ENCODE results near the gene PDZD8.
"Not testable (repeated sequence)": the region's sequence is repeated elsewhere in the genome, so short reads cannot be mapped to it uniquely, and the experiment has no call there.

Gene PDZD8

GRCh38 chr10:117311261-117311660, 64.0 kb downstream of the PDZD8 start:
- no peak overlapping the region for H3K4me3 ChIP-seq (ENCODE audit: low read length)
- no peaks in the 10 kb centered on the region for H4K20me1 ChIP-seq (ENCODE audit: control insufficient read depth, insufficient read depth, low read depth, low read length)
- peaks cover 6% of the 10 kb centered on the region; the same call in 1 of the 2 replicates for H3K36me3 ChIP-seq (ENCODE audit: control insufficient read depth, low read length)
- H3K79me2 ChIP-seq (ENCODE audit: control insufficient read depth, low read length): no peaks in the 10 kb centered on the region
- H3F3A ChIP-seq (ENCODE audit: control insufficient read depth, insufficient read depth): no peaks in the 10 kb centered on the region
- no peaks in the 10 kb centered on the region for H3K9me3 ChIP-seq (ENCODE audit: control insufficient read depth, insufficient read depth, low read length)
- H3K4me2 ChIP-seq (ENCODE audit: low read length): no peak overlapping the region
- TF ChIP-seq CTCF (IDR thresholded peaks at IDR 0.05; ENCODE audit: low read depth, low read length, poor library complexity, severe bottlenecking): no peak
- no peaks in the 10 kb centered on the region for H3K4me1 ChIP-seq (ENCODE audit: control insufficient read depth, low read length)
- no peak overlapping the region for H3K27ac ChIP-seq (ENCODE audit: low read depth, low read length)
- H3K9me2 ChIP-seq (replicated peaks; ENCODE audit: control insufficient read depth, low read length): no peaks in the 10 kb centered on the region
- no peaks in the 10 kb centered on the region for H3K27me3 ChIP-seq (ENCODE audit: control insufficient read depth, low read length)

- Histone ChIP-seq H3K79me2 (ENCODE audit: control insufficient read depth, low read length) (no peaks in the 10 kb centered on the region), H3K9me3 (ENCODE audit: control insufficient read depth, insufficient read depth, low read length) (peaks cover 6% of the 10 kb centered on the region; the same call in 1 of the 2 replicates), H3K9me2 (replicated peaks; ENCODE audit: control insufficient read depth, low read length) (no peaks in the 10 kb centered on the region), H3K4me3 (ENCODE audit: low read length) (no peak overlapping the region), H3K27ac (ENCODE audit: low read depth, low read length) (no peak overlapping the region), H3K4me2 (ENCODE audit: low read length) (no peak overlapping the region), H3K36me3 (ENCODE audit: control insufficient read depth, low read length) (peaks cover 5% of the 10 kb centered on the region; the same call in 1 of the 2 replicates), H4K20me1 (ENCODE audit: control insufficient read depth, insufficient read depth, low read depth, low read length) (no peaks in the 10 kb centered on the region), H3F3A (ENCODE audit: control insufficient read depth, insufficient read depth) (no peaks in the 10 kb centered on the region), H3K4me1 (ENCODE audit: control insufficient read depth, low read length) (no peaks in the 10 kb centered on the region), H3K27me3 (ENCODE audit: control insufficient read depth, low read length) (no peaks in the 10 kb centered on the region)
- no peak for TF ChIP-seq CTCF (IDR thresholded peaks at IDR 0.05; ENCODE audit: low read depth, low read length, poor library complexity, severe bottlenecking)
- no peak for TF ChIP-seq EZH2phosphoT487 (IDR thresholded peaks at IDR 0.05; ENCODE audit: borderline replicate concordance, low read length)
Observed at GRCh38 chr10:117306674-117307073, 68.6 kb downstream of the PDZD8 start.

GRCh38 chr10:117303451-117303850, 71.8 kb downstream of the PDZD8 start:
- not testable (repeated sequence) for H3K4me3 ChIP-seq (ENCODE audit: low read length); H3K9me2 ChIP-seq (replicated peaks; ENCODE audit: control insufficient read depth, low read length); H3K4me2 ChIP-seq (ENCODE audit: low read length); H3K79me2 ChIP-seq (ENCODE audit: control insufficient read depth, low read length); H3K4me1 ChIP-seq (ENCODE audit: control insufficient read depth, low read length); H3K27ac ChIP-seq (ENCODE audit: low read depth, low read length); H3F3A ChIP-seq (ENCODE audit: control insufficient read depth, insufficient read depth); H4K20me1 ChIP-seq (ENCODE audit: control insufficient read depth, insufficient read depth, low read depth, low read length); H3K36me3 ChIP-seq (ENCODE audit: control insufficient read depth, low read length); H3K27me3 ChIP-seq (ENCODE audit: control insufficient read depth, low read length); H3K9me3 ChIP-seq (ENCODE audit: control insufficient read depth, insufficient read depth, low read length)

- H3K4me2 ChIP-seq (ENCODE audit: low read length): no peak overlapping the region
- H3K4me3 ChIP-seq (ENCODE audit: low read length): no peak overlapping the region
- peaks cover 6% of the 10 kb centered on the region; the same call in 1 of the 2 replicates for H3K9me3 ChIP-seq (ENCODE audit: control insufficient read depth, insufficient read depth, low read length)
- H3K27me3 ChIP-seq (ENCODE audit: control insufficient read depth, low read length): no peaks in the 10 kb centered on the region
- TF ChIP-seq CTCF (IDR thresholded peaks at IDR 0.05; ENCODE audit: low read depth, low read length, poor library complexity, severe bottlenecking) (no peak), EZH2phosphoT487 (IDR thresholded peaks at IDR 0.05; ENCODE audit: borderline replicate concordance, low read length) (no peak)
- peaks cover 6% of the 10 kb centered on the region; the same call in 1 of the 2 replicates for H3K79me2 ChIP-seq (ENCODE audit: control insufficient read depth, low read length)
- no peaks in the 10 kb centered on the region for H3F3A ChIP-seq (ENCODE audit: control insufficient read depth, insufficient read depth)
- peaks cover 5% of the 10 kb centered on the region; the same call in 1 of the 2 replicates for H3K36me3 ChIP-seq (ENCODE audit: control insufficient read depth, low read length)
- no peaks in the 10 kb centered on the region for H3K9me2 ChIP-seq (replicated peaks; ENCODE audit: control insufficient read depth, low read length)
- H3K27ac ChIP-seq (ENCODE audit: low read depth, low read length): no peak overlapping the region
- no peaks in the 10 kb centered on the region for H4K20me1 ChIP-seq (ENCODE audit: control insufficient read depth, insufficient read depth, low read depth, low read length)
- H3K4me1 ChIP-seq (ENCODE audit: control insufficient read depth, low read length): no peaks in the 10 kb centered on the region
Observed at GRCh38 chr10:117300671-117301070, 74.6 kb downstream of the PDZD8 start.

Measured in DOHH2 (cell line).